Measurements from ENCODE around the gene NTRK3.
A peak's percentile ranks its signal among the peaks of the same experiment; 100 is the strongest.
"Not testable (repeated sequence)": the region's sequence is repeated elsewhere in the genome, so short reads cannot be mapped to it uniquely, and the experiment has no call there.

The NTRK3 gene

DNA sequence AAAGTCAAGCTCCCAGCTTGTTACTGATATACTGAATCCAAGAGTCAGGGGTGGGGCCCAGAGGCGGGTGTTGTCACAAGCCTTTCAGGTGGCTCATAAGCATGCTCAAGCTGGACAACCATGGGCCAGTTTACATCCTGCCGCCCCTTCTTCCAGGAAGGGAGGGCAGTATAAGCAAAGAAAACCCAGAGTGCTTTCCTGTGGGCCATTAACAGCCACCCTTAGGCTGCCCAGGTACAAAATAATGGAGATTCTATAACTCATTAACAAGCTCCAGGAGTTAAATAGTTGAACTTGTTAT is 183.2 kb downstream of the NTRK3 start:
- DNase-seq (ENCODE audit: low spot score), result no peak

DNA sequence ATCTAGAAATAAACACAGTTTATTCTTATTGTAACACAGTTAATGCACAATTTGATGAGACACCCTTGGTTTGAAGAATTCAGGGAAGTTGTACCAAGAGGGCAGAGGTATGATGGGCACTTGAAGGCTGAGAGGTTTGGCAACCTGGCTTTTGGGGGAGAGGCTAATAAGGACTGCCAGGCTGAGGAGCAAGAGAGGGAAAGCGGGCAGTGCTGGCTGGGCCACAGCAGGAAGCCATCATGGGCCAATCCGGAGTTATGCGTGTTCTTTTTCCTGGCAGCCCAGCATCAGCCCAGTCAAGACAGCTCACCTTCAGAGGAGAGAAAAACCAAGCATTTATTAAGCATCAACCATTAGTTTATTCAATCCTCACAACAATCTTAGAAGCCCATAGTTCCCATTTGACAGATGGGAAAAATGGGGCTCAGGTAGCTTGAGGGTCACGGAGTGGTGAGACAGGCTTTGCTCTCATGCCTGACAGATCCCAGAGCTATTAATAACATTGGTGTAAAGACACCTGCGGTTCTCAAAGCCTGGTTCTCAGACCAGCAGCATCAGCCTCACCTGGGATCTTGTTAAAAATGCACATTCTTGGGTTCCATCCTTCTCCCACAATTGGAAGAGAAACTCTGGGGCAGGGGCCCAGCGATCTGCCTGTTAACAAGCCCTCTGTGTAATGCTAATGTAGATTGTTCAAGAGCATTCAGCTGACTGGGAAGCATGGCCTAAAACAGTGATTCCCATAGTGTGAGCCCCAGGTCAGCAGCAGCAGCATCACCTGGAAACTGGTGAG is 183.7 kb downstream of the NTRK3 start:
- no peak for DNase-seq (ENCODE audit: low spot score)

DNA sequence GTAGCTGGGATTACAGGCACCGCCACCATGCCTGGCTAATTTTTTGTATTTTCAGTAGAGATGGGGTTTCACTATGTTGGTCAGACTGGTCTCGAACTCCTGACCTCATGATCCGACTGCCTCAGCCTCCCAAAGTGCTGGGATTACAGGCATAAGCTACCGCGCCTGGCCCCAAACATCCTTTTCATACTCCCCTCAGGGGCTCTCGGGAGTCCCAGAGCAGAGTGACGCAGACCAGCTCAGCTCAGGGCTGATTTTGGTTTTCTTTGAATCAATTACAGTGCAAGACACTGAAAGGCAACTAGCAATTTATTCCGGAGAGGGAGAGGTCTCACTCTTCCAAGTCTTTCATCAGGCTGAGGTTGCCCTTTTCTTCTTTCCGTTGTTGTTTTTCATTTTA is 184.4 kb downstream of the NTRK3 start:
- DNase-seq (ENCODE audit: low spot score), result not testable (repeated sequence)

DNA sequence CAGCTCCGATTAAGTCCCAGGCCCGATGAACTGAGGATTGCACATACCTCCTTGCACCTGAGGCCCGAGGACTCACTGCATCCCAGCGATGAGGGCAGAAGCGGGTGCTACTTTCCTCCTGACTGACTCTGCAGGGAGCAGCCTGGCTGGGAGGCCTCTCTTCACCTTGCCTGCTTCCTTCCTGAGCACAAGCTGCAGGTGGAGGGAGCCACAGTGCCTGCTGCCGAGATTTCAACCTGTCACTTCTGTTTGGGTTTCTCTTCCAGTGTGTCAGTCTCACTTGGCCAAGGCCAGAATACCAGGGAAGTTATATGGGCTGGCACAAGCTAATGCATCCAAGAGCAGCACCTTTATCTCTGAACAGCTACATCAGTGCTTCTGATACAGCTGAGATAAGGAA is 185.4 kb downstream of the NTRK3 start:
- DNase-seq (ENCODE audit: low spot score), result no peak

DNA sequence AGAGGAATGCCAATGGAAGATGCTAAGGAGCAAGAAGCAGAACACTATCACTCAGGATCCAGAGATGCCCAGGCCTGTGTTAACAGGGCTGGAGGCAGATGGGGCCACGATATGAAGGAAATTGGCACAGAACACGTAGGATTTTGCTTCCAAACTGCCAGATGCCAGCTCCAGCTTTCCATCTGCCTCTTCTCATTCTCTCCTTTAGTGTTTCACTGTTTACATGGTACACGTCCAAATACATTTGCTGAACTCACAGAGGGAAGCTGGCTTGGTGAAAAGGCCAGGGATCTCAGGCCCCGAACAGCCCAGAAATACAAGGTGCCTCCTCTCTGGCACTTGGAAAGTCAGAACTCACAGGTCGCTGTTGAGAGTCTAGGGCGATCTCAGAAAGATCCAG is 187.0 kb downstream of the NTRK3 start:
- peak; percentile 60 for DNase-seq (ENCODE audit: low spot score)

DNA sequence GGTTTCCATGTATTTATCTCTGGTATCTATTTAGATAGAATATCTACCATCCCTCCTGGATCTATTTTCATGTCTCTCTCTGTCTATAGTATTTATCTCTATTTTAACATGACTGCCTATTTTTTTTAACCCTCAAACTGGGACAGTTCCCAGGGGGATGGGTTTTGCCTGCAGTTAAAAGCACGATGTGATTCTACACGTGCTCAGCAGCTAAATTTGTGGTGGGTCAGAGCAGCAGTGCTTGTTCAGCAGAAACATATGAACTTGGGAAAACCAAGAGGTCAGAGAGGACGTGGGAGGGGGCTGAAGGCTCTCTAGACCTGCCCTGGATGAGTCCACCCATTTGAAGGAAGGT is 189.2 kb downstream of the NTRK3 start:
- DNase-seq (ENCODE audit: low spot score), result no peak

DNA sequence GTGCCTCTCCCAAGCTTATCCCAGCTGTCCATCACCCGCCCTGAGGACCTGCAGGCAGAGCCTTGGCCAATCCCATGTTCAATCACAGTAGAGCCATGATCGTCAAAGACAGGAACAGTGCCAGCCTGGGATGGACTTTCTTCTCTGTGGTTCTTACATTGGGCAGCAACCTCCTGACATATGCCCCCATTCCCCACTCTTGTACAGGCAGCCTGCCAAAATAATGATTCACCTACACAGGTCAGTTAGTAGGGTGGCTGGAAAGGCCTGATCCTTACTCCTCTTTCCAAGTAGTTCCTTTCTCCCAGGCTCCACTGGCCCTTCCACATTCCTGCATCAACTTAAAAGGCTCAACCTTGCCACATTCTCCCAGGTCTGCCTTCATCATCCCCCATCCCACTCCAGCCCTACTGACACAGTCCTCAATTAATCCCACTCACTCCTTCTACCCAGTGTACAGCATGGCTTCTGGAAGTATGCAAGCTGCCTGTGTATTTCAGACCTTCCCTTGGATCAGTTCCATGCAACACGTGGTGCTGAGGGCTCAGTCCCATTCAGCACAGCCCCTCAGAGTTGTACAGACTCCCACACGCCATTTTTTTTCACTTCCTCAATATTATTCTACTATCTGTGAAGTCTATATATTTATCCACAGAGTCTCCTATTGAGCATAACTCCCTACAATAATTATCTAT is 189.8 kb downstream of the NTRK3 start:
- no peak for DNase-seq (ENCODE audit: low spot score)

DNA sequence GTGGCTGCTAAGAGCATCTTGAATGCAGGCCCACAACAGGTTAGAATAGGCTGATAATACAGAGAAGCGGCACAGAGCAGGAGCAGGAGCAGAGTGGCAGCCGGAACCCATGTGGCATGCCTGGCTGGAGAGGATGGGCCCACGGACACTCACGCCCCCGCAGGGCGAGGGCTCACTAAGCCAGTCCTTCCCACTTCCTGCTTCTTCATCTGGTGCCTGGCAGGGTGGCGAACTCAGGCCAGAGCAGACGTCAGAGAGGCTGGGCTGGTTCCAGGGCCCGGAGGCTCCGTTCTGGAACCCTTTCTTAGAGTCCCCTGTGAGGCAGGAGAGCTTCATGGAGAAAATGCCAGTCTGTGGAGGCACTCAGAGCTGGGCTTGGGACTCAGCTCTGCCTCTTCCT is 195.1 kb downstream of the NTRK3 start:
- DNase-seq (ENCODE audit: low spot score), result no peak

DNA sequence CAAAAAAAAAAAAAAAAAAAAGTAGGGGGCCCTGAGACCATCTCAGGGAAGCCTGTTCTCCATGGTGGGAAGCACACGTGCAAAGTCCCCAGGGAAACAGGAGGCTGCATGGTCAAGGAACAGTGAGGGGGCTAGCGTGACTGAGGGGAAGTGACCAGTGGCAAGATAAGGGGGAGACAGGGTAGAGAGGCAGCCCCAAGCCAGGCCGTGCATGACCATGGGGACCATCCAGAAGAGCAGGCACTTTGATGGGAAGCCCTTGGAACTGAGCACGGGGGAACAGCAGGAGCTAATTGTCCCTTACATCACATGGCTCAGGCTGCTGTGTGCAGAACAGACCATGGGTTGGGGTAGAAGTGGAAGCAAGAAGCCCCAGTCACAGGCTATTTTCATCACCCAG is 196.2 kb downstream of the NTRK3 start:
- no peak for DNase-seq (ENCODE audit: low spot score)

DNA sequence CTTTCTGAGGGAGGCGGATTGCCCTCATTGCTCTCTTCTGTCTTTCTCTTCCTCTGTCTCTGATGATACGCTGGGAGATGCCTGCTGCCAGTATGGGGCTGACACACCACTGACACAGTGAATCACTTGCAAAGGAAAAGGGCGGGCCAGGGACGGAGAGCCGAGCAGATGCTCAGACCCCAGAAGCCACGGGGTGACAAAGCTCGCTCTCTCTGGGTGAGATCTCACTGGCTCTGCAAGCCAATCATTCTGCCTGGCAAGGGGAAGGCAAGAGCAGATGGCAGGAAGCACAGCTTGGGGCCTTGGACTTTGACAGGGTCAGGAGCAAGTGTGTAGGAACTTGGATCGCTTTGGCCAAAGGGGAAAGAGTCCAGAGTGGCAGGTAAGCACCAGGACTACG is 198.7 kb downstream of the NTRK3 start:
- no peak for DNase-seq (ENCODE audit: low spot score)

DNA sequence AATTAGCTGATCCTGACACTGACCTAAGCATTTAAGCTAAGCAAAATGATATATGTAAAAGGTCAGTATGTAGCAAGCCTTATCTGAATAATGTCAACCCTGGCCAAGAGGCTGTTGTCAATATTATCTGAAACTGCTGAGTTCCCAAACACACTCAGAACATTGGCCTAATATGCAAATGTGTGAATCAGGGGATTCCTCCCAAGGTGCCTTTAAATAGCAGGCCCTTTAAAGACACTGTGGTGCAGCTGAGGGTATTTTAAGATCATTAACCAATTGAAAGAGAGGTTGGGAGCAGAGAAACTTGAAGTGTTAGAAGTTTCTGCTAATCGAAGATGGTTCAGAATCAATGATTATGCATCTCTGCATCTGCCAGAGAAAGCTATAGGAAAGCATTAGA is 207.0 kb downstream of the NTRK3 start:
- DNase-seq (ENCODE audit: low spot score), result no peak

DNA sequence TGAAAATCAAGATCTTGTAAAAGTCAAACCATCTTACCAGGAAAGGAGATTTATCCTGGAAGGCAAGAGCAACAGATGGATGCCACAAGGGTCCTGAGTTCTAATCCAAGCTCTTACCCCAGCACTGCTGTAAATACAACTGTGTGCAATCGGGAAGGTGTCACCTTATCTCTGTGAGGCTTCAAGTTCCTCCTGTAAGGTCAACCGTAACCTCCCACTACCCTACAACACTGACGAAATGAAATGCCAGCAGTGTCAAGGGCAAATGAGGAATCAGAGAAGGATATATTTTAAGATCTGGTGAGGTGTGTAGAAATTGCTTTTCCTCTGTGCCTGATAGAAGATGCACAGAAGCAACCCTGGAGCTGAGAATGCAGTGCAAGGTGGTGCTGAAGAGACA is 207.8 kb downstream of the NTRK3 start:
- DNase-seq (ENCODE audit: low spot score), result no peak

DNA sequence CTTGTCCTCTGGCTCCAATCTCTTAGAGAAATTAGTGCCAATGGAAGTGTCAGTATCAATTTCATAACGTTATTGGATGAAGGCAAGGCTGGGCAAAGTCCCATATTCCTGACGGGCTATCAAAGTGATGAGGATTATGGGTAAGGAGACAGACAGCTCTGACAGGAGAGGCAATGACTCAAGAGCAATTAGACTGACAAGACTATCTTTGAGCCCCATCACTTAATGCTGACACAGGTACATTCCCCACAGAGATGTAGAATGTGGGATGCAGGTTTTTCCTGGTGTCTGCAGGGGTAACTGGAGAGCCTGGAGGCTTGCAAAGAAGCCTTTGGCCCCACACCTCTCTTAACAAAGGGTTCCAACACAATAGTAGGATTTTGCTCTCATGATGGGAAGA is 208.3 kb downstream of the NTRK3 start:
- no peak for DNase-seq (ENCODE audit: low spot score)

DNA sequence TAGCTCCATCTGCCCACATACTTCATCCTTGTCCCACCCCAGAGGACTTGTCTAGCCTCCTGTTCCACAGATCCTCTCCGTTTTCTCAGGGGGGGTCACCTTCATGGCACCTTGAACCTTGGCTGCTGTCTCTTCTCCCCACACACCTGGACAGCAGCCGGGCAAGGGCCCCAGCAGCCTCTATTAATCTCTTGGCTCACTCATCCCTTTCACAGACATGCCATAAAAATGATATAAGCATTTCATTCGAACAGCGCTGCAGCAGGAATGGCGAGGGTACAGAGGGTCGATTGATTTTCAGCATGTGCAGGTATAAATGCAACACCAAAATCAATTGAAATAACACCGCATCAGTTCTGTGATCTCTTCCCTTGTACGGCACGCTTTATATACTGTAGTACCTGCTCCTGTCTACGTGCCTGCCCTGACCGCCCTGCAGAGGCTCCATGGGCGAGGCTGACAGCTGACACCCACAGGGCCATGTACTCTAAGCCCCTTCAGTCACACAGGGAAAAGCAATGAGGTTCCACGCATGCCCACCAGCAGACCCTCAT is 209.9 kb downstream of the NTRK3 start:
- no peak for DNase-seq (ENCODE audit: low spot score)

DNA sequence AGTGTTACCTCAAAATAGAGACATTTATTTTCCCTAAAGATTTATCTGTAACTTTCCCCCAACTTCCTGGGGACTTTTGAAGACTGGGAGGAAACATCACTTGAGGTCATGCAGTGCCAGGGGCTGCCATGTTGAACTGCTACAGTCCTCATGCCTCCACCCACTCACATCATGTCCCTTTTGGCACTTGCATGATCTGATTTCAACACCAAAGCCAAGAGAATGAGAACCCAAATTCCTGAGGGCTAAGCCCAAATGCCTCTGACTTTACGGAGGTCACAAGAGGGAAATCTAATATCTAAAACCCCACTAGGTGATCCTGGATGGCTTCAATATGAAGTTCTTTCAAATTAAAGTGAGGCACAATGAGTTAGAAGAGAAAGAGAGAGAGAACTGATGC is 213.1 kb downstream of the NTRK3 start:
- no peak for DNase-seq (ENCODE audit: low spot score)

DNA sequence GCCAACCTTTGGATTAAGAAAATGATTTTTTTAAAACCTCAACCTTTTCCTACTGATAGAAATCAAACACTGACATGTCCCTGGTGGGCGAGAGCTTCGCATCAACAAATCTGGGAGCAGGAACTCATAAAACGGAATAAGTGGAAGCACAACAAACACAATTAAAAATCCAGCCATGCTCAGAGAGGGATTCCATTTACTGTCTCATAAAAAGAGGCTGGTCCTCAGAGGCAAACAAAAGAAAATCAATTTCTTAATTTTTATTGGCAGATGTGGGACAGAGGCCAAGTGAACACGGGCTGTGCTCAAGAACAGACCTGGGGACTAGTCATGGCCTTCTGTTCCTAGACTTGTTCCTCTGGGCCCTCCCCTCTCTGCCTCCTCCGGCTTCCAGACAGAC is 214.5 kb downstream of the NTRK3 start:
- DNase-seq (ENCODE audit: low spot score), result no peak

DNA sequence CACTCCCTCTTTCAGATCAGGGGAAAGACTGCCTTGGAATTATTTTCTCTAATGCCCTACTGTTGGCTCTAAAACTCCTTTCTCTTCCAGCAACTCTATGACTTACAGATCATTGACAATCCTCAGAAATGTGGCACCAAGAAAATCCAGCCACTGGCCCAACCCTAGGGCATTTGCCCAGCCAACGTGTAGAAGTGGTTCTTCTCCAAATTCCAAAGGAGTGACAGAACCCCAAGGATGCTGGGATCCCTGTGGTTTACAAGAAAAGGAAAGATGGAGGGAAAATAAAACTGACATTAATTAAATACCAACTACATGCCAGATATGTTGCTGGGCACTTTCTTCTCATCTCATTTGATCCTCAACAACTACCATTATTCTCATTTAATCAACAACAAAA is 216.0 kb downstream of the NTRK3 start:
- no peak for DNase-seq (ENCODE audit: low spot score)

DNA sequence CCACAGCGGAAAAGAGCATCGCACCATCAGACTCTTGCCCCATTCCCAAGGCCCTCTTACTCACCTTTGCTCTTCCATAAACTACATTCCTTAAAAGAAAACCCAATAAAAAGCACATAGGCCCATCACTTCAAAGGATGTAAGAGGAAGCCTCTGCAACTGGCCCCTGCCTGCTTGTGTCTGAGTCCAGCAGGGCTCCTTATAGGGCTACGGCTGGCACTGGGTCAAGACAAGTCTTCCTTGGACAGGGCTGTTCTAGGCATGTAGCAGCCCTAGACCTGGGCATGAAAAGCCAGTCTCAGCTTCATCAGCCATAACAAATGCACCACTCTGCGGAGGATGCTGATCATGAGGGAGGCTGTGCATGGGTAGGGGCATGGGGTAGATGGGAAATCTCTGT is 218.3 kb downstream of the NTRK3 start:
- no peak for DNase-seq (ENCODE audit: low spot score)

DNA sequence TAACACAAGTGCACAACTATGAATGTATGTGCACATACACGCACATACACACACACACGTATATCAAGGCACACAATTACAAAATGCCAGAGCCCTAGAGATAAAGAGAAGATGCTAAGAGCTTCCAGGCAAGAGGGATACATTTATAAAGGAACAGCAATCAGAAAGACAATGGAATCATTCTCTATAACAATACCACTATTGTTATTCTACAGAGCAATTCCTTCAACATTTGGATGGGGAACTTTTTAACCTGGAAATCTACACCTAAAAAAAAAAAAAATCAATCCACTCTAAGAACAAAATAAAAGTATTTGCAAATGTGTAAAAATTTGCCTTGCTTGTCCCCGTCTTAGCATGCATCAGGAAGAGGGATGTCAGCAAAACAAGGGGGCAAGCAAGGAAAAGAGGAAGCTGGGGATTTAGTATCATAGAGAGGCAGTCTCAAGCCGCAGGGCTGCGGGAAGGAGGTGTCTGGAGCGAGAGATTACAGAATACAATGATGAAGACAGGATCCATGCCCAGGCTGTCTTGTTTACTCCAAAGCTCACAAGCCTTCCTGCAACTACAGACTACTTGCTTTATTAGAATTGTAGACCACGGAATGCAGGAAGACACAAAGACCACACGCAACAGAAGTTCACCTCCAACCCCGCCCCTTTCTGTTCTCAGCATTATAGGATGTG is 220.2 kb downstream of the NTRK3 start:
- peak; percentile 30 for DNase-seq (ENCODE audit: low spot score)

DNA sequence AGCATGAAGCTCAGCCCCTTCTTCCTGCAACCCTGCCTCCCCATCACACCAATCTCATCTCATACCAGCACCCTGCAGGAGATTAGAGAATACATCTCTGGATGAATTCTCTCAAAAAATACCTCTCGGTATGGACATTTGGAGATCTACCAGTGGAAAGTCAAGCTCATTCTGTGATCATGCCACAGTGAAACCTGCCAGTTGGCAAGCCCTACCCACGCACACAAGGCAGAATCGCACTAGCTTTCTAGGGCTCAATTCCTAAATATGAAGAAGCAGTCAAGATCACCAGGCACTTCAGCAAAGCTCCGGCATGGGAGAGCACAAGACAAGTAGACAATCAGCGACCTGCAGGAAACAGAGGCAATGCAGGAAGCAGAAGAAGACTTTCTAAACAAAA is 221.2 kb downstream of the NTRK3 start:
- peak; percentile 36 for DNase-seq (ENCODE audit: low spot score)

DNA sequence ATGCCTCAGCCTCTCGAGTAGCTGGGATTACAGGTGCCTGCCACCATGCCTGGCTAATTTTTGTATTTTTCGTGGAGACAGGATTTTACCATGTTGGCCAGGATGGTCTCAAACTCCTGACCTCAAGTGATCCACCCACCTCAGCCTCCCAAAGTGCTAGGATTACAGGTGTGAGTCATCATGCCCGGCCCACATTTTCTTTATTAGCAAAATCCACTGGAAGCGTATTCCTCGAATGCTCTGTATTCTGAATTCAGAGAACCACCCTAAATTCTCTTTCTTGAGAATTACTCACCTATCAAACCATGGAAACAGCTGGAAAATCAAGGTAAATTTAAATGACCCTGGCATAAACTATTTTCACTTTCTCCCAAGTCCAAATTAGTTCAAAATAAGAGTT is 223.1 kb downstream of the NTRK3 start:
- not testable (repeated sequence) for DNase-seq (ENCODE audit: low spot score)

DNA sequence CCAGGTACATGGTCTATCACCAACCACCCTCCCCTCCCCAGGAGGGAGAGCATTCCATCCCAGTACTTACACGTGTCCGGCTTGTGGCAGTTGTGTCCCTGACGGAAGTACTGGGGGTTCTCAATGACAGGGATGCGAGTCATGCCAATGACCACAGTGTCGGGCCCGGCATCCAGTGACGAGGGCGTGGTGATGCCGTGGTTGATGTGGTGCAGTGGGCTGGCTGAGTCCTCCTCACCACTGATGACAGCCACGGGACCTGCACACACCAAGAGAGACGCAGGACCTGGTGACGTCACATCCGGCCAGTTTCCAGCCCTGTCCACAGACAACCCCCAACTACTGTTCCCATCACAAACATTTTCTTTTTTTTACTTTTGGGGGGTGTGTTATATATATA is 223.8 kb downstream of the NTRK3 start:
- no peak for DNase-seq (ENCODE audit: low spot score)

DNA sequence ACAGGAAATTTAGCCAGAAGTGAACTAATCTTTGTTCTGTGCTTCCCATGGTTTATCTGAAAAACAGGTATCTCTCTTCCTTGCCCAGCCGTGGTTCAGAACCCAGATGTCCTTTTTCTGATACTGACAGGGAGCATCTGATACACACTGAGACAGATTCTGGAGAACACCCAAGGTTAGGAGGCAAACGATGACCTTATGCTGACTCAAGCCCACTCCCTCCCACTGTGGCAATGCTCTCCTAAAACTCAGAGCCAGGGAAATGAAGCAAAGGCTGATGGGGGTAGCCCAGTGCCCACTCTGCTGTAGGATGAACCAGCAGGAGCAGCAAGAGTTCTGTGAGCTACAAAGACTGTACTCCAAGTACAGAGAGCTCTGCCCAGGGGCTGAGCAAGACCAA is 225.1 kb downstream of the NTRK3 start:
- no peak for DNase-seq (ENCODE audit: low spot score)

Measured in Ammon's horn (tissue), 1 donor.